Measurements from ENCODE around the gene PUM2. TPM values are rescaled to one million over a fixed set of nuclear protein-coding genes. Genes with fewer than 3 reads are reported as not detected.
"Not testable (repeated sequence)": the region's sequence is repeated elsewhere in the genome, so short reads cannot be mapped to it uniquely, and the experiment has no call there.

Gene PUM2
- total and polyA plus RNA-seq, 7 donors: 13.0 to 61.7 (median 43.9) TPM

DNA sequence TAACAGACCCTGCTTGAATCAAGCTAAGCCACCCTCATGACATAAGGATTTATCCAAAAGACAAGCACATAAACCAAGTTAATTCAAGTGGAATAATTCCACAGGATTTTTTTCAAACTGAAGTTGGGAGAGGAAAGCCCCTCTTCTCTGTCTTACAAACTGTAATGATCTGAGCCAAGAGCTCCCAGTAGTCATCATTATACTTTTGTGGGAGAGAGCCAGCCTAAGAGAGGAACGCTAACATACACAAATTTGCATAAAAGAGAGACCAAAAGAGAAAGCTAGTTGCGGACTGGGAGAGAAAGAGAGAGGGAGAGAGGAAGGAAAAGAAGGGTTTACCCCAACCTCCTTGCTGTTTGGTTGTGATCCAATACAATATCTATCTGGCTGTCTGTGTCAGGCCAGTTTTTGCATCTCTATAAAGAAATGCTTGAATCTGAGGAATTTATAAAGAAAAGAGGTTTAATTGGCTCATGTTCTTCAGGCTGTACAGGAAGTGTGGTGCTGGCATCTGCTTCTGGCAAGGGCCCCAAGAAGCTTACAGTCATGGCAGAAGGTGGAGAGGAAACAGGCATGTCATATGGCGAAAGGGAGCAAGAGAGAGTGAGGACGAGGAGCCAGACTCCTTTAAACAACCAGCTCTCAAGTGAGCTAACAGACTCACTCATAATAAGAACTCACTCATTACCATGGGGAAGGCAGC is 20.8 kb upstream of the PUM2 start:
- Histone ChIP-seq H3K9me3 (no peaks in the 10 kb centered on the region), H3K27me3 (ENCODE audit: insufficient read depth in 3 of 3, low read length in 2 of 3) (peaks cover 2 to 4% (median 3%) of the 10 kb centered on the region in 3 donors), H3K36me3 (ENCODE audit: insufficient read depth in 1 of 2, low read depth in 1 of 2) (no peaks in the 10 kb centered on the region), H3K4me1 (no peaks in the 10 kb centered on the region), H3K27ac (no peak overlapping the region), H3K4me3 (no peak overlapping the region)
- ATAC-seq (no peak), DNase-seq (no peak)
- intact Hi-C loops (cut with DNase I): no loop called here
- TF ChIP-seq, protein P1, sequence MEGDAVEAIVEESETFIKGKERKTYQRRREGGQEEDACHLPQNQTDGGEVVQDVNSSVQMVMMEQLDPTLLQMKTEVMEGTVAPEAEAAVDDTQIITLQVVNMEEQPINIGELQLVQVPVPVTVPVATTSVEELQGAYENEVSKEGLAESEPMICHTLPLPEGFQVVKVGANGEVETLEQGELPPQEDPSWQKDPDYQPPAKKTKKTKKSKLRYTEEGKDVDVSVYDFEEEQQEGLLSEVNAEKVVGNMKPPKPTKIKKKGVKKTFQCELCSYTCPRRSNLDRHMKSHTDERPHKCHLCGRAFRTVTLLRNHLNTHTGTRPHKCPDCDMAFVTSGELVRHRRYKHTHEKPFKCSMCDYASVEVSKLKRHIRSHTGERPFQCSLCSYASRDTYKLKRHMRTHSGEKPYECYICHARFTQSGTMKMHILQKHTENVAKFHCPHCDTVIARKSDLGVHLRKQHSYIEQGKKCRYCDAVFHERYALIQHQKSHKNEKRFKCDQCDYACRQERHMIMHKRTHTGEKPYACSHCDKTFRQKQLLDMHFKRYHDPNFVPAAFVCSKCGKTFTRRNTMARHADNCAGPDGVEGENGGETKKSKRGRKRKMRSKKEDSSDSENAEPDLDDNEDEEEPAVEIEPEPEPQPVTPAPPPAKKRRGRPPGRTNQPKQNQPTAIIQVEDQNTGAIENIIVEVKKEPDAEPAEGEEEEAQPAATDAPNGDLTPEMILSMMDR (IDR thresholded peaks at IDR 0.05): no peak
- 68 to 75% (median 68%) methylated on average over 4 of the region's 4 CpGs for WGBS, 3 donors

DNA sequence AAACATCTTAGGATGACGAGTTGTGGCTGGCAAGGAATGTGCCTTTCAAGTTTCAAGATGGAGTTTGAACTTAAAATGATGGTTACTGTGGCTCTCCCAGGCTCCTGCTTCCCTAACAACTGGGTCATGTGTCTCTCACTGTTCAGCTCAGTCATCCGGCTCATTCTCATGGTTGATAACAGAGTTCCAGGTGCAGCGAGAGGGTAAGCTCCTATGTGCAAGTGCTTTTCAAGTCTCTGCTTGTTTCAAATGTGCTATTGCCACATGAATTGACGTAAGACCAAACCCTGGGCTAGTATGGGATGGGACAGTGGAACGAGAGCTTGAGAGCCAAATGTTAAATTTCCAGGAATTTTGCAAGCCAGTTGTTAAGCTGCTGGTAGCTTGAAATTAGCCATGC is 19.5 kb upstream of the PUM2 start:
- ATAC-seq (peak in 1 of 4 donors; percentile 23), DNase-seq (no peak)
- Histone ChIP-seq H3K9me3 (no peaks in the 10 kb centered on the region), H3K36me3 (ENCODE audit: insufficient read depth in 1 of 2, low read depth in 1 of 2) (no peaks in the 10 kb centered on the region), H3K4me3 (no peak overlapping the region), H3K4me1 (no peaks in the 10 kb centered on the region), H3K27me3 (ENCODE audit: insufficient read depth in 3 of 3, low read length in 2 of 3) (peaks cover 2 to 7% (median 3%) of the 10 kb centered on the region in 3 donors), H3K27ac (no peak overlapping the region)
- TF ChIP-seq, protein P1 (IDR thresholded peaks at IDR 0.05): no peak
- intact Hi-C loops (cut with DNase I): no loop called here
- 29 to 42% (median 37%) methylated on average over 5 of the region's 5 CpGs for WGBS, 3 donors

DNA sequence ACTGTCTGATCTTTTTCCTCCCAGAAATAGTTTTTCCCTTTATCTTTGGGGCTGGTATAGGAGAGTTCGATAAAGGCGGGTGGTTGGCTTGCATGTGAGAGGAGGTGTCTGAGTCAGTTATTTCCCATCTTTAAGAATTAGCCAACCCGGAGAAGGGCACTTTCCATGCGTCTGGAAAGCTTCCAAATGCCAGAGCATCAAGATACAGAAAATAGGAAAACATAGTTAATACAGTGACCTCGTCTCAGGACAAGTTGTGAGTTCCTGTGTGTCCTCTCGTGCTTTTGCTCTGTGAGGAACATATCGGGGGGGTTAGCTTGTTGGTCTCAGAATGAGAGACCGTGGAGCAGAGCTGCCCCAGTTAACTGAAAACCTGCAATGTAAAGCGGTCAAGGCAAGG is 18.7 kb upstream of the PUM2 start:
- Histone ChIP-seq H3K4me1 (no peaks in the 10 kb centered on the region), H3K27ac (no peak overlapping the region), H3K27me3 (ENCODE audit: insufficient read depth in 3 of 3, low read length in 2 of 3) (peaks cover 2 to 7% (median 3%) of the 10 kb centered on the region in 3 donors), H3K4me3 (no peak overlapping the region), H3K36me3 (ENCODE audit: insufficient read depth in 1 of 2, low read depth in 1 of 2) (no peaks in the 10 kb centered on the region), H3K9me3 (no peaks in the 10 kb centered on the region)
- 57 to 62% (median 62%) methylated on average over 9 of the region's 9 CpGs for WGBS, 3 donors
- DNase-seq: no peak
- no peak for ATAC-seq
- TF ChIP-seq, protein P1 (IDR thresholded peaks at IDR 0.05): no peak
- intact Hi-C loops (cut with DNase I): no loop called here

DNA sequence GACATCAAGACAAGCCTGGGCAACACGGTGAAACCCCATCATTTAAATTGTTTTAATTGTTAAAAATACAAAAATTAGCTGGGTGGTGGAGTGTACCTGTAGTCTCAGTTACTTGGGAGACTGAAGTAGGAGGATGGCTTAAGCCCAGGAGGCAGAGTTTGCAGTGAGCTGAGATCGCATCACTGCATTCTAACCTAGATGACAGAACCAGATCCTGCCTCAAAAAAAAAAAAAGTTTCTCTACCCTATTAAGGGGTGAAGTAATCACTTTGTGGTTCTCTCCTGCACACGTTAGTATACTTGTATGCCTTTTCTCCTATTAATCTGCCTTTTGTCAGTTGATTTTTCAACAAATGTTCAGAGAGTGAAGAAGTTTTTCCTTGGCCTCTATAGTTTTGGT is 18.1 kb upstream of the PUM2 start:
- no peak for ATAC-seq
- H3K27ac ChIP-seq: no peak overlapping the region
- no peaks in the 10 kb centered on the region for H3K9me3 ChIP-seq
- peaks cover 2 to 7% (median 3%) of the 10 kb centered on the region in 3 donors for H3K27me3 ChIP-seq (ENCODE audit: insufficient read depth in 3 of 3, low read length in 2 of 3)
- DNase-seq: no peak
- H3K36me3 ChIP-seq (ENCODE audit: insufficient read depth in 1 of 2, low read depth in 1 of 2): no peaks in the 10 kb centered on the region
- H3K4me3 ChIP-seq: no peak overlapping the region
- intact Hi-C loops (cut with DNase I): no loop called here
- TF ChIP-seq, protein P1 (IDR thresholded peaks at IDR 0.05): no peak
- no peaks in the 10 kb centered on the region for H3K4me1 ChIP-seq
- WGBS, 3 donors: 73 to 82% (median 77%) methylated on average over 3 of the region's 3 CpGs

DNA sequence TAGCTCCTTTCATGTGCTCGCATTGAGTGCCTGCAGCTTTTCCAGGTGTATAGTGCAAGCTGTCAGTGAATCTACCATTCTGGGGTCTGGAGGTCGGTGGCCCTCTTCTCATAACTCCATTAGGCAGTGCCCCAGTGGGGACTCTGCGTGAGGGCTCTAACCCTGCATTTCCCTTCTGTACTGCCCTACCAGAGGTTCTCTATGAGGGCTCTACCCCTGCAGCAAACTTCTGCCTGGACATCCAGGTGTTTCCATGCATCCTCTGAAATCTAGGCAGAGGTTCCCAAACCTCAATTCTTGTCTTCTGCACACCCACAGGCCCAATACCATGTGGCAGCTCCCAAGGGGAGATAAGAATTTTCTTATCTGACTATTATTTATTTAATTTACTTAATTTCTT is 17.3 kb upstream of the PUM2 start:
- intact Hi-C loops (cut with DNase I); DNase-seq; H3K36me3 ChIP-seq (ENCODE audit: insufficient read depth in 1 of 2, low read depth in 1 of 2); H3K4me1 ChIP-seq; H3K4me3 ChIP-seq; H3K27ac ChIP-seq; H3K27me3 ChIP-seq (ENCODE audit: insufficient read depth in 3 of 3, low read length in 2 of 3); H3K9me3 ChIP-seq; ATAC-seq: not testable (repeated sequence)
- WGBS, 3 donors: 91 to 94% (median 93%) methylated on average over 3 of the region's 3 CpGs

Data from psoas muscle (tissue), 8 donors.